Muscle of arm (tissue), 12 donors: Measurements from ENCODE around the gene PANK4. TPM values are rescaled to one million over a fixed set of nuclear protein-coding genes. Genes with fewer than 3 reads are reported as not detected.

ENCODE experiments used
- DNase-seq: peaks from one replicate; pipeline ENCODE4 v3.0.0-alpha.2; 2013
- polyA plus RNA-seq, 12 donors: library from polyadenylated mRNA; unstranded; fragments of 120-200 nt; gene quantifications; one replicate each; pipeline ENCODE4 v1.2.1, GENCODE V29; 2013; ENCODE audit not compliant: insufficient read length in 12 of 12

Gene PANK4
- polyA plus RNA-seq, 12 donors = 16.7 to 24.2 (median 19.6) TPM; not detected in 1

DNA sequence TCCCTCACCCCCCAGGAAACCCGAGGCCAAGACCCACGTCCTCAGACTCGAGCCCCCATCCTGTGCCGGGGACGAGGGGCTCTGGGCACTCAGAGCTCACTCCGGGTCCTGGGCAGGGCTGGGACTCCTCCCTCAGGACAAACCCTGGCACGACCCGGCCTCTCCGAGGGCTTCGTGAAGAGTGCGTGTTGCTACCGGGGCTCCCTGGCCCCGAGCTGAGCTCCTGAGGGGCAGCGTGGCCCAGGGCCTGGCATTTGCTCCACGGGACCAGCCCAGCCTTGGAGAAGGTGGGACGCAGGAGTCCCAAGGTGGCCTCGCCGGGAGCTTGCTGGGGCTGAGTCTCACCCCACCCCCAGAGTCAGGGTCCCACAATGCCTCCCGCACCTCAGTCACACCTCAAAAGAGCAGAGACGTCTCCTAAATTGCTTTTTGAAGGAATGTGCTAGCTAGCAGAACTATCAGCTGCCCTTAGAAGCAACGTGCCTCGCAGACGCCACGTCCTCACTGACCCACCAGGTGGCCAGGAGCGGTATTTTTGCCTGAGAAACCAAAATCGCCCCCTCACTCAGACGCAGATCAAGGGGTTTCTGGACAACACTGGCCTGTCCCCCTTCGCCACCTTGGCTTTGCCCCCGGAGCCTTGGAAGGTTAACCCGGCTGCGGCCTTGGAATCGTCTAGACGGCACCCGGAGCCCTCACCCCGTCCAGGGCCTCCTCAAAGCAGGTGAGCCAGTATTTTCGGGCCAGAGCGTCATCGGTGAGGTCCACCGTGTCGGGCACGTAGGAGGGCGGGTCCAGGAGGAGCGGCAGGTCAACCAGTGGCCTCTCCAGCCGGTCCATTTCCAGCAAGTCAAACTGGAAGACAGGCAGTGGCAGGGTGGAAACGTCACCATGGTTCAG lies 11.3 kb downstream of the PANK4 start:
- no peak for DNase-seq

DNA sequence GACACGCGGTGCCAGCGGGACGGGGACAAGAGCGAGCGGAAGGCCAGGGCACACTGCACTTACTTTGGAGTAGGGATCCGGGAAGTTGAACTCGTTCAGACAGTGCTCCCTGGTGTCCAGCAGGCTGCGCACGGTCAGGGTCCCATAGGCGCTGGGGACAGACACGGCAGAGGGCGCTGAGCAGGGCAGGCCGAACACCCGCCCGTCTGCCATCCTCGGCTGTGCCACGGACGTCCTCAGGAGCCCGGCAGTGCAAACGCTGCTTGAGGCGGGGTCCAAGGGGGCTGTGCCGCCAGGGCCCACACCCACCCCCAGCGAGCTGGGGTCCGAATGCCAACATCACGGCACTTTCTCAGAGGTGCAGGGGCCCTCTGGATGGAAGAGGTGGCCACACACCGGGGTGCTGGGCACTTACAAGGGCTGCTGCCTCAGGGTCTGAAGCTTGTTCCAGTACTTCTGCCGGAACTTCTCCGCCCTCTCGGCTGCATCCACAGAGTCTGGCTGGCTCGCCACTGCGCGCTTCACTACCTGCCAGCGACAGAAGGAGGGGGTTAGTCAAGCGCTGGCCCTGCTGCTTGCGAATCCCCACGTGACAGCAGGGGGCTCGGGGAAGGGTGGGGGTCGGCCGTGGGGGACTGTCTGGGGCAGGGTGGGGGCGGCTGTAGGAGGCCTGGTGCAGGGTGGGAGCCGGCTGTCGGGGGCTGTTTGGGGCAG lies 12.3 kb downstream of the PANK4 start:
- no peak for DNase-seq

DNA sequence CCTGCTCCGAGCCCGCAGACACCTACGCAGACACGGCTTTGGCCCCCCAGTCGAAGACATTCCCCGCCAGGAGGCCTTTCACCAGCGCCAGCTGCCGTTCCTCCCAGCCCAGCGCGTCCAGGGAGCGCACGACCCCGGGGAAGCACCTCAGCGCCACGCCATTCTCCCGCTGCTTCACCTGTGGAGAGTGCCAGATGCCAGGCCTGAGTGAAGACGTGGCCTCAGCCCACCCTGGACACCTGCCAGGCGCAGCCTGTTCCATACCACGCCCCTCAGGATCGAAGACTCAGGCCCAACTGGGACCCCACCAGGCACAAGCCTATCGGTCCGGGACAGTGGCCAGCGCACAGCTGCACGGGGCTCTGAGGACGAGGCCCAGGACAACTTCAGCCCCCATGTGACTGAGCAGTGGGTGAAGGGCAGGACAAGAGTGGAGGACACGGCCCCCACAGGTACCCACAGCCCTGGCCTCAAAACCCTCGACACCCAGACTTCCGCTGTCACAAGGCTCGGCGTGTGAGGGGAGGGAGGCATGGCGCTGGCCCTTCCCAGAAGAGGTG lies 13.5 kb downstream of the PANK4 start:
- DNase-seq = no peak

DNA sequence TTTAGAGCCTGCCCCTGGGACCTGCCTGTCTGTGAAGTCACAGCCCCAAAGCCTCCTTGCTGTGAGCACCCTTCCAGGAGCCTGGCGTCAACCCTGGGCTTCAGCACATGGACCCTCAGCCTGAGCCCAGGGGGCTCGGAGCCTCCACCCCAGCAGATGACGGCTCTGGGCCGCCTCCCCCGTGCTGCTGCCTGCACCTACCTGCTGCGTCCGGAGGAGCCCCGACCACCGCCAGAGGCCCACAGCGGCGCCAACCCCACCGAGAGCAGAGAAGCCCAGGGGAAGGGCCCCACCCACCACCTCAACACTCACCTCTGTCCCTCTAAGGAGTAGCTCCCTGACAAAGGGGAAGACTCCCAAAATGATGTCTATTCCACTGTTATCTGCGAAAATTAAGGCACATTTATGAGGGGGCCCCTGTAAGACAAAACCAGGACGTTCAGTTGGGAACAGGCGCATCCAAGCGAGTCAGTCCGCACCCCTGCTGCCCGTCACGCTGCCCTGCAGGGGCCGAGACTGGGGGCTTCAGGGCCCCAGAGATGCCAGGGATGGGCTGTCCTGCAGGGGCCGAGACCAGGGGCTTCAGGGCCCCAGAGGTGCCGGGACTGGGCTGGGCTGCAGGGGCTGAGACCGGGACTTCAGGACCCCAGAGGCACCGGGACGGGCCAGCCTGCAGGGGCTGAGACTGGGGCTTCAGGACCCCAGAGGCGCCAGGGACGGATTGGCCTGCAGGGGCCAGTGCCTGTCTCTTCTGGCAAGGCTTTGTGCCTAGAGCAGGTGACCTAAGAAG lies 15.8 kb downstream of the PANK4 start:
- DNase-seq = no peak

DNA sequence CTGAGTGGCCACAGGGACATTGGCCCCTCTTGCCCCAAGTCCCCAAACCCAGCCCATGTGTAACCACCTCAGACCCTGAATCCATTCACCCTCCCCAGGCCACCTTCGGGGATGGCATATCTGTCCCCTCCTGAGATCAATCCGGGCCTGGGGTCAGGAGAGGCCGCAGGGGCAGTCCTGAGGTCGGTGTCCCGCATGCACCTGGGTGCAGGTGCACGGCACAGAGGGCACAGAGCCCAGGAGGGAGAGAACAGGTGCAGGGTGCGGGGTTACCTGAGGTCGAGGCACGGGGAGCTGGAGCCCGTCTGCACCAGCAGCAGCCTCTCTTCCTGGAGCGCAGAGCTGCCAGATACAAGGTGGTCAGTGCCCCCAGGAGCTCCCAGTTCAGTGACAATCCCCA lies 16.8 kb downstream of the PANK4 start:
- no peak for DNase-seq

DNA sequence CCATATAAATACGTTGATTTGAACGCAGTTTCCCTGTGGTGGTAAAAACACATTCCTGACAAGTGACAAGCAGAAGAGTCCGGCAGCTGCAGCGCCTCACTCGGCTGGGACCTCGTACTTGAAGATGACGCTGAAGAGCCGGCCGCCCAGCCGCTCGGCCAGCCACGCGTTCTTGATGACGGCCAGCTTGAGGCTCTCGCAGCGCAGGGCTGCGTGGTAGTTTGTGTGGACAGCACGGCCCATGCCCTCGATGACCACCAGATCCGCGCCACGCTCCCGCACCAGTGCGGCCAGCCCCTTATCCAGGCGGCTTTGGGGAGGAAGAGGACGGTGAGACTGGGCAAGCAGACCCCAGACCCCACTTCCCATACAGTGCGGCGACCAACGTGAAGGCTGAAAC lies 17.6 kb downstream of the PANK4 start:
- no peak for DNase-seq

DNA sequence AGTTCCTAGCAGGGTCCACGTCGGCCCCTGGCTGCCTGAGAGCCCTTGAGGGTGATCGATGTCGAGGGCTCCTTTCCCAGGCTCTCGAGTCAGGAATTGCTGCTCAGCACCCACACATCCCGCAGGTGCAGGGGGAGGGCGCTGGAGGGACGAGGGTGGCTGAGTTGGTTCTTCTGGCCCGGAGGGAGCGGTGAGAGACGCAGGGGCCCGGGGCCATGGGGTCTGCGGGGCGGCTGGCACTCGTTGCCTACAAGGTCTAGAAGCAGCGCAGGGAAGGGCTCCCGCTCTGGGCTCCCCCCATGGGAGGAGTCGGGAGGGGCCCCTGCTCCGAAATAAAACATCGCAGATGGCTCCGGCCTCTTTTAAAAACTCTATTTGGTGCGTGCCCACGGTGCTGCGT lies 18.2 kb downstream of the PANK4 start:
- DNase-seq = no peak

DNA sequence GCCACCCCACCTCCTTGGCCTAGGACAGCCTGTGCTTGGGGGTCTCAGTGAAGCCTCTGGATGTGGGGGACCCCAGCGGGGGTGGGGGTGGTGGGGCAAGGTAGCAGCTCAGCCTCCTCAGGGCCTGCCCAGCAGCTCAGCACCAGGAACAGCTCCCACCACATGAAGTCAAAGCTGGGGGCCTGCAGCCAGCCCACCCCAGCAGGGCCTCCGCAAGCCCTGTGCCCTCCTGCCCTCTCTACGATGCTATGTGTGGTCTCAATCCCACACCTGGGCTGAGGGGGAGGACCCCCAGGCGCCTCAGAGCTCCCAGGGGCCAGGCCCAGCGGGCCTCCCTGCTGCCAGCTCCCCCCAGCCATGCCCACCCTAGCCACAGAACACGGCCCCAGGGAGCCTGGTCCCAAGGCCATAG lies 18.6 kb downstream of the PANK4 start:
- no peak for DNase-seq

DNA sequence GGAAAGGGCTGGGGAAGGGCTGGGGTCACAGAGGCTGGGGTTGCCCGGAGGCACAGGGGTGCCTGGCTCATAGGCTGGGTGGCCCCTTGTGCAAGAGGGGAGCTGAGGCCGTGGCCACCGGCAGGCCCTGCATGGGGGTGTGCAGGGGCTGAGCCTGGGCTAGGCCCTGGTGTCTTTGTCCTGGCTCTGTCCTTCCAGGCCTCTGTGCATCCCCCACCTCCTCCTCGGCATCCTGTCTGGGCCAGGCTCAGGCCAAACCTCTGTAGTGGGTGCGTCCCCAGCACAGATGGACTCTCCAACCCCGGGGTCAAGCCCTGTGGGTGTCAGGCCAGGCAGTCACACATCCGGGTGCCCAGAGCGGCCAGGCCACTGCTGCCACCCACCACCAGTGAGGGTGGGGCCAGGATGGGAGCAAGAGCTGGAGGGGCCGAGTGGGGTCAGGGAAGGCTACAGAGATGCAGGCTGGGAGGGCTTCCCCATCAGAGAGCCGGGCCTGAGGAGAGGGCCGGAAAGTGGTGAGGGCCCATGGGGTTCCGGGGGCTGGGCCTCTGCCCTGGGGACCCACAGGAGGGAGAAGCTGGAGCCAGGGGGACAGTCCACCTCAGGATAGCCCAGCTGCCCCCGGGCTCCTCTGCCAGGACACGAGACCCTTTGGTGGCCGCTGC lies 19.4 kb downstream of the PANK4 start:
- DNase-seq = no peak

DNA sequence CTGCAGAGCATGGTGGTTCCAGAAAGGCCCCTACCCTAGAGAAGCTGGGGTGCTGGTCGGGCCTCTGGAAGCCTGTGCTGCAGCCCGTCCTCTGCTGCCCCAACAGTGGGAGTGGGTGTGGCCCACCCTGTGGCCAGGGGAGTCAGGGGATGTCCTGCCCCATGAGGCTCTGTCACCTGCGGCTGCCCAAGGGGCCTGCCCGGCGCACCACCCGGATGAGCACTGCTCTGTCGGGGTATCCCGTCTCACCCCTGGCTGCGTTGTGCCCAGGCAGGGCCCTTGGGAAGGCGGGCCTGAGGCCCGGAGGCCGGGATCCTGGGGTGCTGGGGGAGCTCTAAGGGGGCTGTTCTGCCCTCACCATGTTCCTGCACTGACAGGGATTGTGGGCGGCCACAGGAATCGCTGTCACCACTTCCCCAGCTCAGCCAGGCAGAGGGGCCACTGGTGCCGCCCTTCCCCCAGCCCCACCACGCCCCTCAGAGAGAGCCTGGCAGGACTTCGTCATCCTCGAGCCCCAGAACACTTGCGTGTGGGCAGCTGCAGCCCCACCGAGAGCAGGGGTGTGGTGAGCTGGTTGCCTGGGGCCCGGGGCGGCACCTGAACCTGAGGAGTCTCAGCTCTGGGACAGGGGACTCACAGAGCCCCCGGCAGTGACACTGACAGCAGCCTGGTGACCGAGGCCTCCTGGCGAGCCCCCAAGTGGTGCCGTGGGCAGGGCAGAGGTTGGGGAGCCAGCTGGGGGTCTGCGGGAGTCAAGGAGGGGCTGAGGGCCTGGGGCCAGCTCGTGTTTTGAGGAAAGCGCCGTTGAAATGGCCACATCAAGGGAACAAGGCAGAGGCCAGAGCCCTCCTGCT lies 20.2 kb downstream of the PANK4 start:
- DNase-seq = no peak

DNA sequence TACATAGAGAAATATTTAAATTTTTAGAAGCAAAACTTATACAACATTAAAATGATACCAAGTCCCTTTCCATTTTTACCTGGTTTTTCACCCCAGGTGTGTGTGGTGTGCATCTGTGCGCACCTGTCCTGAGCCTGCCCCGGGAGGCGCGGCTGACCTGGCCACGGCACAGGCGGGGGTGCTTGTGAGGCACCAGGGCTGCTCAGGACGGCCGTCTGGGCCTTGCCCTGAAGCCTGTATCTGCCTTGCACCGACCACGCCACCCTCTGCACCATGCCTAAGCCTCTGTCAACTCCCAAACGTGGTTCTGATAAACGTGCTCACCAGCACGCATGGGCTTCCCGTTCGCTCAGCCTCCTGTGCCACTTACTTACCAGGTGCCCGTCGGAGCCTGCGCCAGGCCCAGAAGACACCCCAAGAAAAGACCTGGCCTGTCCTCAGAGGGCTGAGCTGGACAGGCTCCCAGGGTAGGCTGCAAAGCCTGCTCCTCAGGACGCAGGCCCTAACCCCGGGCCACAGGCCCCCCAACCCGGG lies 20.9 kb downstream of the PANK4 start:
- DNase-seq = no peak

DNA sequence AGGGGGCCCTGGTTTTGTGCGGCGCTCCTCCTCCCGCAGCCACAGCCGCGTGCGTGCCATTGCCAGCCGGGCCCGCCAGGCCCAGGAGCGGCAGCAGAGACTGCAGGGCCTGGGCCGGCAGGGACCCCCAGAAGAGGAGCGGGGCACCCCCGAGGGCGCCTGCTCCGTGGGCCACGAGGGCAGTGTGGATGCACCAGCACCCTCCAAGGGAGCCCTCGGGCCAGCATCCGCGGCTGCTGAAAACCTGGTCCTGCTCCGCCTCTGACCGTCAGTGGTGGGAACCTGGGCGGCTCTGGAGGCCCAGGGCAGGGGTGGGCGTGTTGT lies 21.5 kb downstream of the PANK4 start:
- DNase-seq = no peak

DNA sequence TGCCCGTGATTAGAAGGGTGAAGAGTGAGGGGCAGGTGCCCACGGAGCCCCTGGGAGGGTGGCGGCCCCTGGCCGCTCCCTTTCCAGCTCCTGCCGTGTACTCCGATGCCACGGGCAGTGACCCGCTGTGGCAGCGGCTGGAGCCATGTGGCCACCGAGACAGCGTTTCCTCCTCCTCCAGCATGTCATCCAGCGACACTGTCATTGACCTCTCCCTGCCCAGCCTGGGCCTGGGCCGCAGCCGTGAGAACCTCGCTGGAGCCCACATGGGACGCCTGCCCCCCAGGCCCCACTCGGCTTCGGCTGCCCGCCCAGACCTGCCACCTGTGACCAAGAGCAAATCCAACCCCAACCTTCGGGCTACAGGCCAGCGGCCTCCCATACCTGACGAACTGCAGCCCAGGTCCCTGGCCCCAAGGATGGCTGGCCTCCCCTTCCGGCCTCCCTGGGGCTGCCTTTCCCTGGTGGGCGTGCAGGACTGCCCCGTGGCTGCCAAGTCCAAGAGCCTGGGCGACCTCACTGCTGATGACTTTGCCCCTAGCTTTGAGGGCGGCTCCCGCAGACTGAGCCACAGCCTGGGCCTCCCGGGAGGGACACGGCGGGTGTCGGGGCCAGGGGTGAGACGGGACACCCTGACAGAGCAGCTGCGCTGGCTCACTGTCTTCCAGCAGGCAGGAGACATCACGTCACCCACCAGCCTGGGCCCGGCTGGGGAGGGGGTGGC lies 22.0 kb downstream of the PANK4 start:
- DNase-seq = no peak

DNA sequence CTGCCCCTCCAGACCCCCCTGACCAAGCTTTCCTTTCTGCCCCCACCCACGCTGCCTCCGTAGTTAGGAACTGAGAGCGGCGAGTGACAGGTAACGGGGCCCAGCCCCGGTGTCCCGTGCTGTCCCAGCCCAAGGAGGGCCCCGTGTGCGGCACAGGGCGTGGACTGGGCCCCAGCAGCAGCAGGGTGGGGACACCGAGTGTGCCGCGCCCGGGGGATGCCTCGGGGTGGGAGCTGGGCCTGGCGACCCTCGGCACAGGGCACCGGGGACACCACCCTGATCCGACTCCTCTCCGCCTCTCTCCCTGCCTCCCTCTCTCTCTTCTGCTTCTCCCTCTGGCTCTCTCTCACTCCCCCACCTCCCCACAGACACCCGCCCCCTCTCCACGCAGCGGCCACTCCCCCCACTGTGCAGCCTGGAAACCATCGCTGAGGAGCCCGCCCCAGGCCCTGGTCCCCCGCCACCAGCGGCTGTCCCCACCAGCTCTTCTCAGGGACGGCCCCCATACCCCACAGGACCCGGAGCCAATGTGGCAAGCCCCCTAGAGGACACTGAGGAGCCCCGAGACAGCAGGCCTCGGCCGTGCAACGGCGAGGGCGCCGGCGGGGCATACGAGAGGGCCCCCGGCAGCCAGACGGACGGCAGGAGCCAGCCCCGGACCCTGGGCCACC lies 22.7 kb downstream of the PANK4 start:
- DNase-seq = no peak

DNA sequence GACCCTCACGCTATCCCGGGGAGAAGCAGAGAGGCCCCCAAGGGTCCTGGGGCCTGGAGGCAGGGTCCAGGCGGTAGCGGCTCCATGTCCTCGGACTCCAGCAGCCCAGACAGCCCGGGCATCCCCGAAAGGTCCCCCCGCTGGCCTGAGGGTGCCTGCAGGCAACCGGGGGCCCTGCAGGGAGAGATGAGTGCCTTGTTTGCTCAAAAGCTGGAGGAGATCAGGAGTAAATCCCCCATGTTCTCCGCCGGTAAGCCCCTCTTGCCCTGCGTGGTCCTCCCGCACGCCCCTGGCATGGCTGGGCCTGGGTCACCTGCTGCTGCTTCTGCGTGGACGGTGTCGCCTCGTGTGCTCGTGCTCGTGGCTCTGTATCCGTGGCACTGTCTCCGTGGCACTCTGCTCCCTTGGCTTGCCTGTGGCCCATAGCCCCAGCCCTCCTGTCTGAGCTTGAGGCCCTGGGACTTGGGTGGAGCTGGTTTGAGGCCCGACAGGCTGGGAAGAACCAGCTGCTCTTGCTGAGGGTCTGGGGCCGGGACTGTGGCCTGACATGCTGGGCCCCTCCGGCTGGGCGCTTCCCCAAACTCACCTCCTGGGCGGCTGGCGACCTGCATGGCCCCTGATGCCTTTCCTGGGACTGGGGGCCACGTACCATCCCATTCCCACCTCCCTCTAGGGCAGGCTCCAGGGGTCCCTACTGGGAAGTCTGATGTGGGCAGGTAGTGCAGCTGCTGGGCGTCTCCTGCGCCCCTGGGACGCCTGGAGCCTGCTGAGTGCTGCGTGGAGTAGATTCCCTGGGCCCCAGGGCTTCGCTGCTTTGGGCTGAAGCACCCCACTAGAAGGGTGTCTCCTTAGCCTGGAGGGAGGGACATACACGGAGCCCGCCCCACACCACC lies 23.5 kb downstream of the PANK4 start:
- DNase-seq = no peak

DNA sequence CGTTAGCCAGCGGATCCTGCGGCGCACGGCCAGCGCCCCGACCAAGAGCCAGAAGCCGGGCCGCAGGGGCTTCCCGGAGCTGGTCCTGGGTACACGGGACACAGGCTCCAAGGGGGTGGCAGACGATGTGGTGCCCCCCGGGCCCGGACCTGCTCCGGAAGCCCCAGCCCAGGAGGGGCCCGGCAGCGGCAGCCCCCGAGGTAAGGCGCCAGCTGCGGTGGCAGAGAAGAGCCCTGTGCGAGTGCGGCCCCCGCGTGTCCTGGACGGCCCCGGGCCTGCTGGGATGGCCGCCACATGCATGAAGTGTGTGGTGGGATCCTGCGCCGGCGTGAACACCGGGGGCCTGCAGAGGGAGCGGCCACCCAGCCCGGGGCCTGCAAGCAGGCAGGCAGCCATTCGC lies 24.2 kb downstream of the PANK4 start:
- DNase-seq = no peak

DNA sequence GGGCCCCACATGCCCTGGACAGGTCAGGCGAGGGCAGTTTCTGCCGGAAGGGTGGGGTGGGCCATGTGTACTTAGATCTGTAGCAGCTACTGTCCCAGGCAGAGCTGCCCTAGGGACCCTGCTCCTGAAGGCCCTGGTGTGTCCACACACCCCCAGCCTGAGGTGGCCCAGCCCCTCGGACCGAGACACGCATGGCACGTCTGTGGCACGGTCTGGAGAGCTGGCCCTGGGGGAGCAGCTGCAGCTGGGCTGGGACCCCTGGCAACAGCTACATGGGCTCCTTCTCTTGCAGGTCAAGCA lies 24.6 kb downstream of the PANK4 start:
- no peak for DNase-seq
